ENCODE data around the gene ZBTB5.

DNA sequence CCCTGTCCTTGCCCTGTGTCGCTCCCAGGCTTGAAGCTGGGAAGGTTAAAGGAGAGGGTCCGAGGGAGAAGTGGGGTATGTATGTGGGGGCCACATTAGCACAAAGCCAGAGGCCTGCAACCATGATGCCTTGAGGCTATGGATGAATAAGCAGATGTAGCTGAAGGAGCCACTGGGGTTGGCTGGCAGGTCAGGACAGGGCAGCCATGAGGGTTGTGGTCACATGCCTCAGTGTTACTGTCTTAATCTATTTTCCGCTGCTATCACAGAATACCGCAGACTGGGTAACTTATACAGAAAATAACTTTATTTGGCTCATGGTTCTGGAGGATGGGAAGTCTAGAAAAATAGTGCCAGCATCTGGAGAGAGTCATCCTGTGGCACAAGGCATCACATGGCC, 51.9 kb downstream of the ZBTB5 start:
- TF ChIP-seq, protein P1, sequence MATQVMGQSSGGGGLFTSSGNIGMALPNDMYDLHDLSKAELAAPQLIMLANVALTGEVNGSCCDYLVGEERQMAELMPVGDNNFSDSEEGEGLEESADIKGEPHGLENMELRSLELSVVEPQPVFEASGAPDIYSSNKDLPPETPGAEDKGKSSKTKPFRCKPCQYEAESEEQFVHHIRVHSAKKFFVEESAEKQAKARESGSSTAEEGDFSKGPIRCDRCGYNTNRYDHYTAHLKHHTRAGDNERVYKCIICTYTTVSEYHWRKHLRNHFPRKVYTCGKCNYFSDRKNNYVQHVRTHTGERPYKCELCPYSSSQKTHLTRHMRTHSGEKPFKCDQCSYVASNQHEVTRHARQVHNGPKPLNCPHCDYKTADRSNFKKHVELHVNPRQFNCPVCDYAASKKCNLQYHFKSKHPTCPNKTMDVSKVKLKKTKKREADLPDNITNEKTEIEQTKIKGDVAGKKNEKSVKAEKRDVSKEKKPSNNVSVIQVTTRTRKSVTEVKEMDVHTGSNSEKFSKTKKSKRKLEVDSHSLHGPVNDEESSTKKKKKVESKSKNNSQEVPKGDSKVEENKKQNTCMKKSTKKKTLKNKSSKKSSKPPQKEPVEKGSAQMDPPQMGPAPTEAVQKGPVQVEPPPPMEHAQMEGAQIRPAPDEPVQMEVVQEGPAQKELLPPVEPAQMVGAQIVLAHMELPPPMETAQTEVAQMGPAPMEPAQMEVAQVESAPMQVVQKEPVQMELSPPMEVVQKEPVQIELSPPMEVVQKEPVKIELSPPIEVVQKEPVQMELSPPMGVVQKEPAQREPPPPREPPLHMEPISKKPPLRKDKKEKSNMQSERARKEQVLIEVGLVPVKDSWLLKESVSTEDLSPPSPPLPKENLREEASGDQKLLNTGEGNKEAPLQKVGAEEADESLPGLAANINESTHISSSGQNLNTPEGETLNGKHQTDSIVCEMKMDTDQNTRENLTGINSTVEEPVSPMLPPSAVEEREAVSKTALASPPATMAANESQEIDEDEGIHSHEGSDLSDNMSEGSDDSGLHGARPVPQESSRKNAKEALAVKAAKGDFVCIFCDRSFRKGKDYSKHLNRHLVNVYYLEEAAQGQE (IDR thresholded peaks at IDR 0.05; ENCODE audit: borderline replicate concordance): no peak
- TF ChIP-seq, protein P1 (CRISPR knock-in tag; IDR thresholded peaks at IDR 0.05; ENCODE audit: low read depth): no peak
- TF ChIP-seq FOSL1 (tag; conservative IDR thresholded peaks at IDR 0.05): no peak
- TF ChIP-seq KDM1A (IDR thresholded peaks at IDR 0.05): no peak
- no peak for TF ChIP-seq ZNF347 (CRISPR knock-in tag; IDR thresholded peaks at IDR 0.05; ENCODE audit: low read depth)
- TF ChIP-seq YY1 (IDR thresholded peaks at IDR 0.05; ENCODE audit: borderline replicate concordance in 1 of 3, control insufficient read depth in 1 of 3, extremely low read depth in 1 of 3, insufficient read depth in 3 of 3, insufficient read length in 1 of 3, insufficient replicate concordance in 2 of 3, low read depth in 1 of 3, low read length in 2 of 3): no peak
- TF ChIP-seq SREBF1 (IDR thresholded peaks at IDR 0.05; ENCODE audit: borderline replicate concordance, low read depth, low read length): no peak
- TF ChIP-seq, protein P2, sequence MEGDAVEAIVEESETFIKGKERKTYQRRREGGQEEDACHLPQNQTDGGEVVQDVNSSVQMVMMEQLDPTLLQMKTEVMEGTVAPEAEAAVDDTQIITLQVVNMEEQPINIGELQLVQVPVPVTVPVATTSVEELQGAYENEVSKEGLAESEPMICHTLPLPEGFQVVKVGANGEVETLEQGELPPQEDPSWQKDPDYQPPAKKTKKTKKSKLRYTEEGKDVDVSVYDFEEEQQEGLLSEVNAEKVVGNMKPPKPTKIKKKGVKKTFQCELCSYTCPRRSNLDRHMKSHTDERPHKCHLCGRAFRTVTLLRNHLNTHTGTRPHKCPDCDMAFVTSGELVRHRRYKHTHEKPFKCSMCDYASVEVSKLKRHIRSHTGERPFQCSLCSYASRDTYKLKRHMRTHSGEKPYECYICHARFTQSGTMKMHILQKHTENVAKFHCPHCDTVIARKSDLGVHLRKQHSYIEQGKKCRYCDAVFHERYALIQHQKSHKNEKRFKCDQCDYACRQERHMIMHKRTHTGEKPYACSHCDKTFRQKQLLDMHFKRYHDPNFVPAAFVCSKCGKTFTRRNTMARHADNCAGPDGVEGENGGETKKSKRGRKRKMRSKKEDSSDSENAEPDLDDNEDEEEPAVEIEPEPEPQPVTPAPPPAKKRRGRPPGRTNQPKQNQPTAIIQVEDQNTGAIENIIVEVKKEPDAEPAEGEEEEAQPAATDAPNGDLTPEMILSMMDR (IDR thresholded peaks at IDR 0.05 in 2 of 3, conservative IDR thresholded peaks at IDR 0.05 in 1 of 3; ENCODE audit: insufficient read depth in 2 of 3, low read depth in 1 of 3, low read length in 3 of 3): no peak
- TF ChIP-seq, protein P3, sequence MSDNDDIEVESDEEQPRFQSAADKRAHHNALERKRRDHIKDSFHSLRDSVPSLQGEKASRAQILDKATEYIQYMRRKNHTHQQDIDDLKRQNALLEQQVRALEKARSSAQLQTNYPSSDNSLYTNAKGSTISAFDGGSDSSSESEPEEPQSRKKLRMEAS (CRISPR knock-in tag; IDR thresholded peaks at IDR 0.05): no peak
- no peak for TF ChIP-seq SIN3A (IDR thresholded peaks at IDR 0.05; ENCODE audit: borderline replicate concordance in 2 of 2, control insufficient read depth in 1 of 2, low read depth in 2 of 2, low read length in 2 of 2)
- TF ChIP-seq ERF (CRISPR knock-in tag; IDR thresholded peaks at IDR 0.05): no peak
- no peak for TF ChIP-seq KDM5B (IDR thresholded peaks at IDR 0.05; ENCODE audit: insufficient replicate concordance, low read depth, low read length)
- TF ChIP-seq POLR2G (IDR thresholded peaks at IDR 0.05; ENCODE audit: low read depth, low read length): no peak

Measured in K562 (cell line).